ENCODE measurements around the gene ZNF277.

Gene ZNF277

DNA sequence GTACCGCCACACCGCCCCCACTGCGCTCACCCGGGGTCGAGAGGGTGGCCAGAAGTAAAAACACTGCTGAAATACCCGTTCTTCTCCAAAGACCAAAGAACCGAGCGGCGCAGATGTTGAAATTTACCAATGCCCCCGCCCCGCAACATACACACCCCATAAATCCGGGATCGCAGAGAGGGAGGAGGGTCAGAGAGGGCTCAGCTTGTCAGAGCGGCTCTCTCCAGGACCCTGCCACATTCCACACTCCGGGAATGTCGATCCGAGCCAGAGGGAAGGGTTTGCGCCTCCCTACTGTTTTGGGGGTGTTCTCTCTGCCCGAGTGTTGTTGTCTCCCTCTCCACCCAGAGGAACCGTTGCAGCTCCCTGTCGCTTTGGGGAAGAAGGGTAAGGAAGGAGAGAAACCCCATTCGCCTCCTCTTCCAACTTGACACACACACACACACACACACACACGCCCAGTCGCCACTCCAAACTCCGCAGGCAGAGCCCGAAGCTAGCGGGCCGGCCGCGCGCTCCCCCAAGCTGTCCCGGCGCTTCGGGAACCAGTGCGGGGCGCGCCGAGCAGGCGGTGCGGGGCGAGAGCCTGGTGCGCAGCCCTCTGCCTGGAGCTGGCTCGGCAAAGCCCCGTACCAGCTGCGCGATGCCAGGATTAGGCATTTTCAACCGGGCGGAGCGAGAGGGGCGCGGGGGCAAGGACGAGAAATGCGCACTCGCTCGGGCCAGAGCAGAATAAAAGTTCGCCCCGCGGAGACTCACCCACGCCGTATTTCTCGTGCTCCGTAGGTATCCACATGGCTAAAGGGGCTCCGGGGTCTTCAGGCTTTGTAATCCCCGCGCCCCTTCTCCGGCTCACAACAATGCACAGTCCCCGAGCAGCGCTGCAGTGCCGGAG lies 905 bp upstream of the ZNF277 start:
- Histone ChIP-seq H3K36me3 (ENCODE audit: control insufficient read depth in 5 of 5, insufficient read depth in 5 of 5, low read length in 5 of 5) (no peaks in the 10 kb centered on the region), H3K4me3 (ENCODE audit: low read depth in 1 of 5, low read length in 5 of 5) (peak overlapping the region; percentile 92 to 99 (median 98)), H3K9ac (ENCODE audit: low read length in 5 of 5) (peak overlapping the region; percentile 68 to 94 (median 89)), H3K27me3 (ENCODE audit: control insufficient read depth in 5 of 5, insufficient read depth in 4 of 5, low read length in 5 of 5) (no peaks in the 10 kb centered on the region), H3K27ac (ENCODE audit: low read depth, low read length) (peak overlapping the region; percentile 86), H3K9me3 (ENCODE audit: control insufficient read depth in 5 of 5, low read length in 5 of 5) (no peaks in the 10 kb centered on the region), H3K4me1 (ENCODE audit: control insufficient read depth in 5 of 5, insufficient read depth in 5 of 5, low read length in 5 of 5) (peaks cover 0 to 36% (median 34%) of the 10 kb centered on the region in 5 donors)

DNA sequence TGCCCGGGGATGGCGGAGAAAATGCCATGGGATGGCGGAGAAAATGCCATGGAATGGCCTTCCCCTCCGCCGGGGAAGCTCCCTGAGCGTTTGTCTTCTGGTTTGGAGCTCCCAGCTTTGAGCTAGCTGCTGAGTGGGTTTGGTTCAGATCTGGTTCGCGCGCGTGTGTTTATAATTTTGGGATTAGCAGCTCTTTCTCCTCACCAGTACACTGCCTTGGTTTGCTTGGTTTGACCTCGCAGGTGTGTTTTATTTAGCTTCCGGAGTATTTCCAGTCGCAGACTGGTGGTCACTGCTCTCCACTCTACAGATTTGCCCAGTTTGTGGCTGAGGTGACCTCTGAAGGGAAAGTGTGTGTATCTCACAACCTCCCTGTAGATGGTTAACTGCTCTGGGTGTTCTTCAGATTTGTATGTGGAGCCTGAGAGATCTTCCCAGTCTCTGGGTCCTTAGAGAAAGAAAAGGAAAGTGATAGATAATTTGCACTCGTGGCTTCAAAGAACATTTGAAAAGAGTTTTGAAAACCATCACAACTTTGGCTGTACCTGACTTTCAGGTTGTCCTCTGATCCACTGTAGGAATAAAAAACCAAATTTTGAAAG lies 597 bp downstream of the ZNF277 start:
- H3K4me1 ChIP-seq (ENCODE audit: control insufficient read depth in 5 of 5, insufficient read depth in 5 of 5, low read length in 5 of 5), result peaks cover 0 to 41% (median 36%) of the 10 kb centered on the region in 5 donors
- H3K4me3 ChIP-seq (ENCODE audit: low read depth in 1 of 5, low read length in 5 of 5), result peak overlapping the region; percentile 78 to 98 (median 92)
- H3K36me3 ChIP-seq (ENCODE audit: control insufficient read depth in 5 of 5, insufficient read depth in 5 of 5, low read length in 5 of 5), result no peaks in the 10 kb centered on the region
- H3K27me3 ChIP-seq (ENCODE audit: control insufficient read depth in 5 of 5, insufficient read depth in 4 of 5, low read length in 5 of 5), result no peaks in the 10 kb centered on the region
- peak overlapping the region in 4 of 5 donors; percentile 85 to 93 (median 89) for H3K9ac ChIP-seq (ENCODE audit: low read length in 5 of 5)
- H3K9me3 ChIP-seq (ENCODE audit: control insufficient read depth in 5 of 5, low read length in 5 of 5), result no peaks in the 10 kb centered on the region
- H3K27ac ChIP-seq (ENCODE audit: low read depth, low read length), result peak overlapping the region; percentile 79

DNA sequence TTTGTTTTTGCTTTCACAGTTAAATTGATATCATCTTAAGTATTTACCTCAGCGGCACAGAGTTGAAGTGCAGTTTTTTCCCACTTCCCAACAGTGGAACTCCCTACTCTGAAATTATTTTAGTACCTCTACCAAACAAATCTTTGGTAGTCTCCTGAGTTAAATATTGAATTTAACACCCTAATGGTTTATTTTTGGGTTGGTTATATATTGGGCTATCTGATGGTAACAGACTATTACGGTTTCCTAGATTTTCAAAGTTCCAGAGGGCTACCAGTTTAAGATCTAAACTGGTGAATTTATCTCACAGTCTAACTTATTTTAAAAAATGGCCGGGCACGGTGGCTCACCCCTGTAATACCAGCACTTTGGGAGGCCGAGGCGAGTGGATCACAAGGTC lies 1.3 kb downstream of the ZNF277 start:
- Histone ChIP-seq H3K27ac (ENCODE audit: low read depth, low read length) (no peak overlapping the region), H3K9me3 (ENCODE audit: control insufficient read depth in 5 of 5, low read length in 5 of 5) (no peaks in the 10 kb centered on the region), H3K27me3 (ENCODE audit: control insufficient read depth in 5 of 5, insufficient read depth in 4 of 5, low read length in 5 of 5) (no peaks in the 10 kb centered on the region), H3K9ac (ENCODE audit: low read length in 5 of 5) (no peak overlapping the region), H3K36me3 (ENCODE audit: control insufficient read depth in 5 of 5, insufficient read depth in 5 of 5, low read length in 5 of 5) (no peaks in the 10 kb centered on the region), H3K4me3 (ENCODE audit: low read depth in 1 of 5, low read length in 5 of 5) (peak overlapping the region in 1 of 5 donors; percentile 95), H3K4me1 (ENCODE audit: control insufficient read depth in 5 of 5, insufficient read depth in 5 of 5, low read length in 5 of 5) (peaks cover 0 to 40% (median 36%) of the 10 kb centered on the region in 5 donors)

DNA sequence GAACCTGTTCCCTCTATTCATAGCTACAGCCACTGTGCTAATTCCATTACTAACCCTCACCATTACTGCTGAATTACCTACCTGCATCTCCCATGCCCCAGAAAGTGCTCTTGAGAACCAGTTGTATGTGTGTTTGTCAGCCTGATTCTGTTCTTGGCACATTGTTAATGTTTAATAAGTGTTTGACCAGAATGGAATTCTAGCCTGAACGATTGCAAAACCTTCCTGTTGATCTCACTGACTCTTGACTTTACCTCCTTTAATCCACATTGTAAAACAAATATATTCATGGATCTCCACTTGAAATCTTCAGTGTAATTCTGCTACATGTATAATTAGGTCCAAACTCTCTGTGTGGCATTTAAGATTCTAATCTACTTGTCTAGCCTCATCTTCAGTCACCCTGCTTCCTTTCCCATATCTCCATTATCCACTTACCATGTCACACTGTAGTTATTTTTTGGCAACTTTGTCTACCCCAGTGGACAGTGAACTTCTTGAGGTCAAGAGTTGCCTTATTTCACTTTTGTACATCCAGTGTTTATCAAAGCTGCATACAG lies 4.9 kb downstream of the ZNF277 start:
- Histone ChIP-seq H3K36me3 (ENCODE audit: control insufficient read depth in 5 of 5, insufficient read depth in 5 of 5, low read length in 5 of 5) (no peaks in the 10 kb centered on the region), H3K4me1 (ENCODE audit: control insufficient read depth in 5 of 5, insufficient read depth in 5 of 5, low read length in 5 of 5) (peaks cover 0 to 14% (median 14%) of the 10 kb centered on the region in 5 donors), H3K27me3 (ENCODE audit: control insufficient read depth in 5 of 5, insufficient read depth in 4 of 5, low read length in 5 of 5) (no peaks in the 10 kb centered on the region), H3K27ac (ENCODE audit: low read depth, low read length) (no peak overlapping the region), H3K9ac (ENCODE audit: low read length in 5 of 5) (no peak overlapping the region), H3K4me3 (ENCODE audit: low read depth in 1 of 5, low read length in 5 of 5) (no peak overlapping the region), H3K9me3 (ENCODE audit: control insufficient read depth in 5 of 5, low read length in 5 of 5) (no peaks in the 10 kb centered on the region)

DNA sequence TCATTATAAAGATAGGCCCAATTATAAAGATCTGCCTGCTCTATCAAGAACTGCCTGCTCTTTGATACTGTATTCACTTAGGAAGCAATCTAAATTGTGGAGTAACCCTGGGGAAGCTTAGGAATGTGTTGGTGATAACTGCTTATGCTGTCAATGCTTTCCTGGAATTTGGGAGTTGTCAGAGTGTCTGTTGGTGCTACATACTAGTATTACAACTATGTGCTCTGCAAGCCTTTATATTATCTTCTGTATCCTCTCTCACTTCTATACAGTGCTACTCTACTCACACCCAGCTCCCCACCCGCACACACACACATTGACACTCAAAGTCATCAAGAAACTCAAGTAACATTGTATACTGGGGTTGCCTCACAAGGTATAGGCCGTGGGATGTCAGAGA lies 6.1 kb downstream of the ZNF277 start:
- Histone ChIP-seq H3K36me3 (ENCODE audit: control insufficient read depth in 5 of 5, insufficient read depth in 5 of 5, low read length in 5 of 5) (no peaks in the 10 kb centered on the region), H3K4me1 (ENCODE audit: control insufficient read depth in 5 of 5, insufficient read depth in 5 of 5, low read length in 5 of 5) (peaks cover 0 to 7% (median 6%) of the 10 kb centered on the region in 5 donors), H3K4me3 (ENCODE audit: low read depth in 1 of 5, low read length in 5 of 5) (no peak overlapping the region), H3K9ac (ENCODE audit: low read length in 5 of 5) (no peak overlapping the region), H3K27me3 (ENCODE audit: control insufficient read depth in 5 of 5, insufficient read depth in 4 of 5, low read length in 5 of 5) (no peaks in the 10 kb centered on the region), H3K9me3 (ENCODE audit: control insufficient read depth in 5 of 5, low read length in 5 of 5) (no peaks in the 10 kb centered on the region), H3K27ac (ENCODE audit: low read depth, low read length) (no peak overlapping the region)

DNA sequence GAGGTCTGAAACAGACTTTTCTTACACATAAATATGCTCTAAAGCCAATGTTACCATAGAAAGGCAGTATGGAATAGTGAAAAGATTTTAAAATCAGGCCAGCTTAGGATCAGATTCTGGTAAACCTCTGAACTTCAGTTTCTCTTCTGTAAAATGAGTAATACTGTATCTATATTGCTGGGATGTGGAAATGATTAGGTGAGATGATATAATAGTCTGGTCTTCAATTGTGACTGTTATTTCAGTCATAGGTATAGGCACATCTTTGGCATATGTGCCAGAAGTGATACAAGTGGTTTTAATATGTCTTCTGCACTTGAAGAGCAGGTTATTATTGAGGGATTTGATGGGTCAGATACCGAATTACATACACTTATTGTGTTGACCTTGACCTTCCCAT lies 7.2 kb downstream of the ZNF277 start:
- Histone ChIP-seq H3K9ac (ENCODE audit: low read length in 5 of 5) (no peak overlapping the region), H3K4me1 (ENCODE audit: control insufficient read depth in 5 of 5, insufficient read depth in 5 of 5, low read length in 5 of 5) (peaks cover 0 to 7% (median 5%) of the 10 kb centered on the region in 5 donors)

DNA sequence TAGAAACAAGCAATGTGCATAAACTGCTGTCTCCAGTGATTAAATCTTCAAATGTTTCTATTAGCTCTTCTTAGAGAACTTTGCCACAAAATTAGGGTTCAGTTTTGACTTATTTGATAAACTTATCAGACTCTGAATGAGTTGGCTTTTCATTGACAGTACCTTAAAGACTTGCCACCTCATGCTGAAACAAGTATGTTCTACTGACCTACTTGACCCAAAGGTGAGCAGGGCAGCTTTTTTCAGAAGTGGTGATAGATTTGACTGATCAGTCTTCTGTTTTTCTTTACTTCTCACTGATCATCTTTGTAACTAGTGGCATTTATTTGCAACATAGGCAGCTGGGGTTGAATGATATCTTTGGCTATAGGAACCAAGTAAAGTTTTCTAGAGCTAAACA lies 7.8 kb downstream of the ZNF277 start:
- Histone ChIP-seq H3K36me3 (ENCODE audit: control insufficient read depth in 5 of 5, insufficient read depth in 5 of 5, low read length in 5 of 5) (no peaks in the 10 kb centered on the region), H3K27me3 (ENCODE audit: control insufficient read depth in 5 of 5, insufficient read depth in 4 of 5, low read length in 5 of 5) (no peaks in the 10 kb centered on the region), H3K9me3 (ENCODE audit: control insufficient read depth in 5 of 5, low read length in 5 of 5) (no peaks in the 10 kb centered on the region), H3K27ac (ENCODE audit: low read depth, low read length) (no peak overlapping the region), H3K9ac (ENCODE audit: low read length in 5 of 5) (no peak overlapping the region), H3K4me1 (ENCODE audit: control insufficient read depth in 5 of 5, insufficient read depth in 5 of 5, low read length in 5 of 5) (peaks cover 0 to 7% (median 5%) of the 10 kb centered on the region in 5 donors), H3K4me3 (ENCODE audit: low read depth in 1 of 5, low read length in 5 of 5) (no peak overlapping the region)

More for the DNA sequence above, 7.2 kb downstream of the ZNF277 start:
- Histone ChIP-seq H3K27me3 (ENCODE audit: control insufficient read depth in 5 of 5, insufficient read depth in 4 of 5, low read length in 5 of 5) (no peaks in the 10 kb centered on the region), H3K36me3 (ENCODE audit: control insufficient read depth in 5 of 5, insufficient read depth in 5 of 5, low read length in 5 of 5) (no peaks in the 10 kb centered on the region), H3K9me3 (ENCODE audit: control insufficient read depth in 5 of 5, low read length in 5 of 5) (no peaks in the 10 kb centered on the region), H3K27ac (ENCODE audit: low read depth, low read length) (no peak overlapping the region), H3K4me3 (ENCODE audit: low read depth in 1 of 5, low read length in 5 of 5) (no peak overlapping the region)

DNA sequence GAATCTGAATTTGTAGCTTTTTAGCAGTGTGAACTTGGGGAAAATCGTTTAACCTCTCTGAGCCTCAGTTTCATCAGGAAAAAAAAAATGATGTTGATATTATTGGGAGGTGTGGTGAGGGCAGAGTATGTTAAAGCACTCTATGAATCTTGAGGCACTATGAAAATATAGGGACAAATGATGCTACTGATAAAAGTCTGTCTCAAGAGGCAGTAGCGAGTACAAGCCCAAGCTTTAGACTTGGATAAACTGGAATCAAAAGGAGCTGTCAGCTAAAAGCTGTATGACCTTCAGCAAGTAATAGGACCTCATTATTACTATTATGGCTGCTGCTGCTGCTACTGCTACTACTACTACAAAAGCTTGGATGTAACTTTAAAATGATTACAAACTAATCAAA lies 8.4 kb downstream of the ZNF277 start:
- no peaks in the 10 kb centered on the region for H3K36me3 ChIP-seq (ENCODE audit: control insufficient read depth in 5 of 5, insufficient read depth in 5 of 5, low read length in 5 of 5)
- H3K27ac ChIP-seq (ENCODE audit: low read depth, low read length), result no peak overlapping the region
- no peaks in the 10 kb centered on the region for H3K27me3 ChIP-seq (ENCODE audit: control insufficient read depth in 5 of 5, insufficient read depth in 4 of 5, low read length in 5 of 5)
- peaks cover 0 to 7% (median 5%) of the 10 kb centered on the region in 5 donors for H3K4me1 ChIP-seq (ENCODE audit: control insufficient read depth in 5 of 5, insufficient read depth in 5 of 5, low read length in 5 of 5)
- H3K9ac ChIP-seq (ENCODE audit: low read length in 5 of 5), result no peak overlapping the region
- no peaks in the 10 kb centered on the region for H3K9me3 ChIP-seq (ENCODE audit: control insufficient read depth in 5 of 5, low read length in 5 of 5)
- H3K4me3 ChIP-seq (ENCODE audit: low read depth in 1 of 5, low read length in 5 of 5), result no peak overlapping the region

DNA sequence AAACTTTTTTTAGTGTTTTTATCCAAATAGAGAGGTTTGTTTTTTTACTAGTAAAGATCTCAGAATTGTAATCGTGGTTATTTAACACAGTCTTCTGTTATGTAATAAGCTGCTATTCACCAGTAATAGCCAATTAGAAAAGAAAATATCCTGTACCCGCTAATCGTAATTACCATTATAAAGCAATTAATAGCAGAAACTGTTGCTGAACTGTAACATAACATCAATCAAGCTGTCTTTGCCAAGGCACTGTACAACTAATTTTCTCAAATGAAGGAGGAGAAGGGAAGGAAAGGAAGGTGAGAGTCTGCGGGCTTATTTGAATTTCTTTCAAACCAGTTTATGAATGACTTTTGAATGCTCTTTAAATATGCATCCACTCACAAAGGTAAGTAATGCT lies 9.3 kb downstream of the ZNF277 start:
- H3K27ac ChIP-seq (ENCODE audit: low read depth, low read length), result no peak overlapping the region
- no peaks in the 10 kb centered on the region for H3K9me3 ChIP-seq (ENCODE audit: control insufficient read depth in 5 of 5, low read length in 5 of 5)
- no peak overlapping the region for H3K4me3 ChIP-seq (ENCODE audit: low read depth in 1 of 5, low read length in 5 of 5)
- no peak overlapping the region for H3K9ac ChIP-seq (ENCODE audit: low read length in 5 of 5)
- H3K36me3 ChIP-seq (ENCODE audit: control insufficient read depth in 5 of 5, insufficient read depth in 5 of 5, low read length in 5 of 5), result no peaks in the 10 kb centered on the region
- no peaks in the 10 kb centered on the region for H3K27me3 ChIP-seq (ENCODE audit: control insufficient read depth in 5 of 5, insufficient read depth in 4 of 5, low read length in 5 of 5)
- H3K4me1 ChIP-seq (ENCODE audit: control insufficient read depth in 5 of 5, insufficient read depth in 5 of 5, low read length in 5 of 5), result peaks cover 0 to 7% (median 5%) of the 10 kb centered on the region in 5 donors

DNA sequence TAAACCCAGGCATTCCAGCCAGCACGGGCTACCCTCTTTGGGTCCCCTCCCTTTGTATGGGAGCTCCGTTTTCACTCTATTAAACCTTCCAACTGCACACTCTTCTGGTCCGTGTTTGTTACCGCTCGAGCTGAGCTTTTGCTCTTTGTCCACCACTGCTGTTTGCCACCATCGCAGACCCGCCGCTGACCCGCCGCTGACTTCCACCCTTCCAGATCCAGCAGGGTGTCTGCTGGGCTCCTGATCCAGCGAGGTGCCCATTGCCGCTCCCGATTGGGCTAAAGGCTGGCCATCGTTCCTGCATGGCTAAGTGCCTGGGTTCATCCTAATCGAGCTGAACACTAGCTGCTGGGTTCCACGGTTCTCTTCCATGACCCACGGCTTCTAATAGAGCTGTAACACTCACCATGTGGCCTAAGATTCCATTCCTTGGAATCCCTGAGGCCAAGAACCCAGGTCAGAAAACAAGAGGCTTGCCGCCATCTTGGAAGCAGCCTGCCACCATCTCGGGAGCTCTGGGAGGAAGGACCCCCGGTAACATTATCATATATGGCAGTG lies 14.5 kb downstream of the ZNF277 start:
- Histone ChIP-seq H3K4me1 (ENCODE audit: control insufficient read depth in 5 of 5, insufficient read depth in 5 of 5, low read length in 5 of 5) (peaks cover 0 to 12% (median 6%) of the 10 kb centered on the region in 5 donors), H3K4me3 (ENCODE audit: low read depth in 1 of 5, low read length in 5 of 5) (no peak overlapping the region), H3K27me3 (ENCODE audit: control insufficient read depth in 5 of 5, insufficient read depth in 4 of 5, low read length in 5 of 5) (no peaks in the 10 kb centered on the region), H3K27ac (ENCODE audit: low read depth, low read length) (no peak overlapping the region), H3K9me3 (ENCODE audit: control insufficient read depth in 5 of 5, low read length in 5 of 5) (no peaks in the 10 kb centered on the region), H3K9ac (ENCODE audit: low read length in 5 of 5) (no peak overlapping the region), H3K36me3 (ENCODE audit: control insufficient read depth in 5 of 5, insufficient read depth in 5 of 5, low read length in 5 of 5) (no peaks in the 10 kb centered on the region)

Data from subcutaneous abdominal adipose tissue (tissue), 5 donors.